HL-60 (cell line): ENCODE results near the gene PTPN23.

Source experiments
- POLR2AphosphoS5 ChIP-seq: IDR thresholded peaks from 2 replicates; pipeline ENCODE4 v1.6.1; 2012; ENCODE audit warnings: low read depth
- REST ChIP-seq: IDR thresholded peaks from 2 replicates; pipeline ENCODE4 v1.6.1; 2012; ENCODE audit warnings: low read depth; ENCODE audit not compliant: insufficient replicate concordance
- SPI1 ChIP-seq: IDR thresholded peaks from 2 replicates; pipeline ENCODE4 v1.6.1; 2012; ENCODE audit warnings: low read depth, mild to moderate bottlenecking, borderline replicate concordance
- TF ChIP-seq, protein P1 (sequence below): IDR thresholded peaks from one replicate; pipeline ENCODE4 v1.5.1; 2011; ENCODE audit warnings: low read length, control low read depth, inconsistent platforms; ENCODE audit not compliant: insufficient read depth

DNA sequence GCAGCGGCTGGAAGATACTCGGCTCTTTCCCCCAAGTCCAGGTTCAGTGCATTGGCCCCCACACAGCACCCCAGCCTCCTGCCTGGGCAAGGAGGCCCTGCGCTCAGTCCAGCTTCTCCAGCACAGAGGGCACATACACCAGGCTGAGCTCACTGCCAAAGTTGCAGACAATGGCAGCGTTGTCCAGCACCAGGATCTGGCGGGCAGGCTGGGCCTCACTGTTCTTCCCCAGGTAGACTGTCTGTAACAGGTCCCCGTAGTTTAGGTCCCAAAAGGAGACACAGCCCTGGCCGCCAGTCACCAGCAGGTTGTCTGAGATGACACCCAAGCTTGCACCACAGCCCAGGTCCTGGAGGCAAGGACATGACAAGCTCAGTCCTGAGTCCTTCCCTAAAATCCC lies 32.9 kb downstream of the PTPN23 start:
- TF ChIP-seq, protein P1, sequence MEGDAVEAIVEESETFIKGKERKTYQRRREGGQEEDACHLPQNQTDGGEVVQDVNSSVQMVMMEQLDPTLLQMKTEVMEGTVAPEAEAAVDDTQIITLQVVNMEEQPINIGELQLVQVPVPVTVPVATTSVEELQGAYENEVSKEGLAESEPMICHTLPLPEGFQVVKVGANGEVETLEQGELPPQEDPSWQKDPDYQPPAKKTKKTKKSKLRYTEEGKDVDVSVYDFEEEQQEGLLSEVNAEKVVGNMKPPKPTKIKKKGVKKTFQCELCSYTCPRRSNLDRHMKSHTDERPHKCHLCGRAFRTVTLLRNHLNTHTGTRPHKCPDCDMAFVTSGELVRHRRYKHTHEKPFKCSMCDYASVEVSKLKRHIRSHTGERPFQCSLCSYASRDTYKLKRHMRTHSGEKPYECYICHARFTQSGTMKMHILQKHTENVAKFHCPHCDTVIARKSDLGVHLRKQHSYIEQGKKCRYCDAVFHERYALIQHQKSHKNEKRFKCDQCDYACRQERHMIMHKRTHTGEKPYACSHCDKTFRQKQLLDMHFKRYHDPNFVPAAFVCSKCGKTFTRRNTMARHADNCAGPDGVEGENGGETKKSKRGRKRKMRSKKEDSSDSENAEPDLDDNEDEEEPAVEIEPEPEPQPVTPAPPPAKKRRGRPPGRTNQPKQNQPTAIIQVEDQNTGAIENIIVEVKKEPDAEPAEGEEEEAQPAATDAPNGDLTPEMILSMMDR = no peak
- TF ChIP-seq REST (no peak), POLR2AphosphoS5 (no peak), SPI1 (no peak)
